AG09309 (cell line): ENCODE results near the gene NAA15.

Experiments
- DNase-seq: peaks from one replicate; pipeline ENCODE4 v3.0.0-alpha.2; 2010; ENCODE audit warnings: low read depth
- H3K4me3 ChIP-seq: 2 replicates; pipeline ENCODE4 v1.5.1; 2011; ENCODE audit warnings: mild to moderate bottlenecking, low read depth, low read length, moderate library complexity; ENCODE audit not compliant: control insufficient read depth
- TF ChIP-seq, protein P1 (sequence below): IDR thresholded peaks from 2 replicates; pipeline ENCODE4 v1.5.1; 2011; ENCODE audit warnings: mild to moderate bottlenecking, low read depth, low read length, inconsistent platforms; ENCODE audit not compliant: insufficient read depth, control insufficient read depth; ENCODE audit errors: missing control alignments

The NAA15 gene

DNA sequence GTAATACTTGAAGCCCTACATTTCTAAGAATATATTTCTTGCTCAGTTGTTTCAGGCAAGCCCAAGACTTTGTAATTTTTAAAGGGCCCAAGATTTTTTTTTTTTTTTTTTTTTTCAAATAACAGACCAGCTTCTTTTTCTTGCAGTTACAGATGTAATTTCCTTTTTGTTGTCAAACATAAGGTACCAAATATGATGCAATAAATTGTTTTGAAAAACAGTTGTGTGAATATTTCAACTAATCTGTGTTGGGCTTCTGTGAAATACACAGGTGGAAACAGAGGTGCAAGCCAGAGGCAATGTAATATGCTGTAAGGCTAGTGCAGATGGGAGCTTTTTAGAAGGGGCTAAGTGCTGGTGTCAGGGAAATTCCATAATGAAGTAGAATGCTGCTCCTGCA lies 87.8 kb downstream of the NAA15 start:
- no peak overlapping the region for H3K4me3 ChIP-seq
- no peak for DNase-seq
- TF ChIP-seq, protein P1, sequence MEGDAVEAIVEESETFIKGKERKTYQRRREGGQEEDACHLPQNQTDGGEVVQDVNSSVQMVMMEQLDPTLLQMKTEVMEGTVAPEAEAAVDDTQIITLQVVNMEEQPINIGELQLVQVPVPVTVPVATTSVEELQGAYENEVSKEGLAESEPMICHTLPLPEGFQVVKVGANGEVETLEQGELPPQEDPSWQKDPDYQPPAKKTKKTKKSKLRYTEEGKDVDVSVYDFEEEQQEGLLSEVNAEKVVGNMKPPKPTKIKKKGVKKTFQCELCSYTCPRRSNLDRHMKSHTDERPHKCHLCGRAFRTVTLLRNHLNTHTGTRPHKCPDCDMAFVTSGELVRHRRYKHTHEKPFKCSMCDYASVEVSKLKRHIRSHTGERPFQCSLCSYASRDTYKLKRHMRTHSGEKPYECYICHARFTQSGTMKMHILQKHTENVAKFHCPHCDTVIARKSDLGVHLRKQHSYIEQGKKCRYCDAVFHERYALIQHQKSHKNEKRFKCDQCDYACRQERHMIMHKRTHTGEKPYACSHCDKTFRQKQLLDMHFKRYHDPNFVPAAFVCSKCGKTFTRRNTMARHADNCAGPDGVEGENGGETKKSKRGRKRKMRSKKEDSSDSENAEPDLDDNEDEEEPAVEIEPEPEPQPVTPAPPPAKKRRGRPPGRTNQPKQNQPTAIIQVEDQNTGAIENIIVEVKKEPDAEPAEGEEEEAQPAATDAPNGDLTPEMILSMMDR: no peak

DNA sequence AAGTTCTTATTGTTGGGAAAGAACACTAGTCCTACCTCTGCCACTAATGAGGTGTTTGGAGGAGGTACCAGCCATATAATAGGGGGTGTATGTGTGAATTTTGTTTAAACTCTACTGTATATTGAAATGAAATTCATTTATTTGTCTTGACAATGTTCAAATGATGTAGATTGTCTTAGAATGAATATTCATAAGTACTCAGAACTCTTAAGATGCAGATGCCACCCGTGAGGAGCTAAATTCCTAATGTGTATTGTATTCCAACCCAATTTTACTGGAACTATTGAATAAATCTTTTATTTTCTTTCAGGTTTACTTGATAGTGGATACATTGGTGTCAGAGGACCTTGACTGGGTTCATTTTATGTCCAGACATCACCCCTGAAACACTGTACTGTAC lies 88.7 kb downstream of the NAA15 start:
- no peak for DNase-seq
- no peak overlapping the region for H3K4me3 ChIP-seq
- TF ChIP-seq, protein P1: no peak

DNA sequence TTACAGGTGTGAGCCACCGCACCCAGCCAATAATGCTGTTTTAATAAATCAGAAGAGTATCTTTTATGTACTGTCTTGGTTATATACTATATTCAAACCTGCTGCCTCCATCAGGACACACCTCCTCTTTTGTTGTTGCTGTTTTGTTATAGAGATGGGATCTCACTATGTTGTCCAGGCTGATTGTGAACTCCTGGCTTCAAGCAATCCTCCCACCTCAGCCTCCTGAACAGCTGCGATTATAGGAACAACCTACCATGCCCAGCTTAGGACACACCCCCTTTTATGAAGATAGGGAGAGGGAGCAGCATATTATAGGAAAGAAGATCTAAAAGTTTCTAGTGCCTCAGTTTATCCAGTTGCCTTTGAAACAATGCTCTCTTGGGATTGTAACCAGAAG lies 90.4 kb downstream of the NAA15 start:
- no peak for DNase-seq
- TF ChIP-seq, protein P1: no peak
- no peak overlapping the region for H3K4me3 ChIP-seq

DNA sequence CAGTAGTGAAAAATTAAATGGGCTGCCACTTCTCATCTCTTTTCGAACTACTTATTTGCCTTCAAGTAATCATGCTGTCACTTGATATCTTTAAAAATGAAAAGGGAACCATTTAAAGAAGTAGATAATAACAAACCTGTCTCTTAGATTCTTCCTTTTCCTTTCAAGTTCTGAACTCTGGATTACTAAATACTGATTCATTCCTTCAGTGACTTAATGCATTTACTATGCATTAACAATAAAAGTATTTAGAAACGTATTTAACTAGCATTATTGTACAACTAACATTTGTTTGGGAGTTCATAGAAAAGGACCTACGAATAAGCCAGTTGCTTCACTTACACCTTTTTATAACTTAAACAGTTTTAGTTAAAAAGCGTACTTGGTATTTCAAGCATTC lies 91.5 kb downstream of the NAA15 start:
- H3K4me3 ChIP-seq: no peak overlapping the region
- no peak for DNase-seq
- TF ChIP-seq, protein P1: no peak

DNA sequence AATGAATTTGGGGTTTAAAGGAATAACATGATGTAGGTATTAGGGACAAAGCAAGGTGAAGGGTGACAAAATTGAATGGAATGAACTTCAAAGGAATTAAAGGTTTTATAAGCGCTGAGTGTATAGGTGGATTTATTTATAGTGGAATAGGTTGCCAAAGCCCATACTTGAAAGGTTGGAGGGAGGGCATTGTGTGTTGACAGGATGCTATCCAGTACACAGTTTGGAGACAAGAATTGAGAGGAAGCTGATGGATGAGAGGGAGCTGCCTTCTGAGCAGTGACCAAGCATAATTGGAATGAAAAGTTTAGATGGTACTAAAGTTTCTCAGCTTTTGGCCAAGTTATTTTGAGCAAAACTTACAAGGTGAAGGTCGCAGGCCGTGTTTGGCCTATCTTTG lies 100.1 kb downstream of the NAA15 start:
- DNase-seq: no peak
- no peak overlapping the region for H3K4me3 ChIP-seq
- TF ChIP-seq, protein P1: no peak

DNA sequence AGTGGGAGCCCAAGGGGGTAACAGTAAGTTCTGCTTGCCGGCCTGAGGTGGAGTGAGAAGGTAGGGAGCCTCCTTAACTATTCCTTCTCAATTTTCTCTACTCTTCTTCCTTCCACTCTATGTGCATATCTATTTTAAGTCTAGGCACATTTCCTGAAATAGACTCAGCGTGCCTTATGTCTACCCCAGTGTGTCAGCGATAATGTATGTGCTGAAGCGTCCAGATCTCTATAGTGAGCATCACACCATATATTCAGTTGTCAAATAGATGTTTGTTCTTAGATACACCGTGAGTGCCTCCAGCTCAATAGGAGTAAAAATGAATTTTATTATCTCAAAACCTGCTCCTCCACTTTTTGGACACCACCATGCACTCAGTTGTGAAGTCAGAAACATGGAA lies 101.1 kb downstream of the NAA15 start:
- TF ChIP-seq, protein P1: no peak
- no peak for DNase-seq
- H3K4me3 ChIP-seq: no peak overlapping the region

DNA sequence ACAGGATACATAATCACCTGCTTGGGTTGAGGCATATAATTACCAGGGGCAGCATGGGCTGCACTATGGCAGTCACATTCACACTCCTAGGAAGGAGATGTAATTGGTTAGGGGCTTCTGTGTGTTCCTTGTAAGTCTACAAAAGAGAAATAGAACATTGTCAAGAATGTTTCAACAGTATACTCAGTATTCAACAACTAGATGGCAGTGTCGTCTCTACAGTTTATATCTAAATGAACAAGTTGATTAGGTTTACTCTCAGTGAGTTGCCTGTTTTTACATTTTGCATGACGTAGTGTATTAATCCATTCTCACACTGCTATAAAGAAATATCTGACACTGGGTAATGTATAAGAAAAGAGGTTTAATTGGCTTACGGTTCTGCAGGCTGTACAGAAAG lies 102.2 kb downstream of the NAA15 start:
- no peak overlapping the region for H3K4me3 ChIP-seq
- no peak for DNase-seq
- TF ChIP-seq, protein P1: no peak
